ENCODE data around the gene OR1F1. TPM values are rescaled to one million over a fixed set of nuclear protein-coding genes. Genes with fewer than 3 reads are reported as not detected.
A peak's percentile ranks its signal among the peaks of the same experiment; 100 is the strongest.

OR1F1 gene
- total and polyA plus RNA-seq, 9 of the 15 experiments (the other 6 are each of a cell fraction or from before 2014, with no cell fraction given), result 0.15 to 0.61 (median 0.35) TPM; not detected in 3

GRCh38 chr16:3152277-3152990 is 35.6 kb upstream of the OR1F1 start (continued):
- TF ChIP-seq, protein P1, sequence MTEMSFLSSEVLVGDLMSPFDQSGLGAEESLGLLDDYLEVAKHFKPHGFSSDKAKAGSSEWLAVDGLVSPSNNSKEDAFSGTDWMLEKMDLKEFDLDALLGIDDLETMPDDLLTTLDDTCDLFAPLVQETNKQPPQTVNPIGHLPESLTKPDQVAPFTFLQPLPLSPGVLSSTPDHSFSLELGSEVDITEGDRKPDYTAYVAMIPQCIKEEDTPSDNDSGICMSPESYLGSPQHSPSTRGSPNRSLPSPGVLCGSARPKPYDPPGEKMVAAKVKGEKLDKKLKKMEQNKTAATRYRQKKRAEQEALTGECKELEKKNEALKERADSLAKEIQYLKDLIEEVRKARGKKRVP (CRISPR knock-in tag; IDR thresholded peaks at IDR 0.05), result no peak
- TF ChIP-seq SRSF7 (optimal IDR thresholded peaks at IDR 0.05; ENCODE audit: low read depth, low read length) (no peak), DIDO1 (tag; IDR thresholded peaks at IDR 0.05; ENCODE audit: low read depth) (peak; percentile 14; the same call in 1 of the 2 replicates), MTA1 (IDR thresholded peaks at IDR 0.05; ENCODE audit: borderline replicate concordance) (peak; percentile 86), FOSL1 (tag; conservative IDR thresholded peaks at IDR 0.05) (no peak), SMAD4 (CRISPR knock-in tag; conservative IDR thresholded peaks at IDR 0.05) (no peak; the same call in none of the 2 replicates), ZC3H11A (IDR thresholded peaks at IDR 0.05; ENCODE audit: low read depth, low read length) (0 out of 2 replicates have a peak, but pooled peaks have one; percentile 64), SMARCA5 (IDR thresholded peaks at IDR 0.05) (peak; percentile 35; the same call in 1 of the 2 replicates), ZNF785 (CRISPR knock-in tag; IDR thresholded peaks at IDR 0.05) (no peak), KDM1A (IDR thresholded peaks at IDR 0.05) (peak; percentile 25 to 77), MIER1 (IDR thresholded peaks at IDR 0.05; ENCODE audit: low read depth) (peak; percentile 40; the same call in 1 of the 2 replicates), ZNF146 (CRISPR knock-in tag; IDR thresholded peaks at IDR 0.05; ENCODE audit: unreplicated experiment) (no peak), NR4A1 (CRISPR knock-in tag; IDR thresholded peaks at IDR 0.05) (no peak), NR4A1 (tag; IDR thresholded peaks at IDR 0.05) (peak; percentile 16; the same call in 1 of the 2 replicates), ZNF431 (CRISPR knock-in tag; IDR thresholded peaks at IDR 0.05) (peak; percentile 72), JUN (IDR thresholded peaks at IDR 0.05; ENCODE audit: borderline replicate concordance, low read depth, low read length) (peak; percentile 26; the same call in 1 of the 2 replicates), JUN (CRISPR knock-in tag; IDR thresholded peaks at IDR 0.05; ENCODE audit: borderline replicate concordance) (no peak; the same call in 1 of the 2 replicates), ZNF263 (CRISPR knock-in tag; IDR thresholded peaks at IDR 0.05; ENCODE audit: borderline replicate concordance) (peak; percentile 75; the same call in 1 of the 2 replicates), RBBP5 (IDR thresholded peaks at IDR 0.05; ENCODE audit: borderline replicate concordance, insufficient read depth, low read length, poor library complexity, severe bottlenecking) (peak; percentile 86), FOXK1 (CRISPR knock-in tag; IDR thresholded peaks at IDR 0.05; ENCODE audit: borderline replicate concordance) (peak; percentile 93), KAT7 (CRISPR knock-in tag; IDR thresholded peaks at IDR 0.05; ENCODE audit: borderline replicate concordance) (0 out of 2 replicates have a peak, but pooled peaks have one; percentile 60)
- TF ChIP-seq, protein P2, sequence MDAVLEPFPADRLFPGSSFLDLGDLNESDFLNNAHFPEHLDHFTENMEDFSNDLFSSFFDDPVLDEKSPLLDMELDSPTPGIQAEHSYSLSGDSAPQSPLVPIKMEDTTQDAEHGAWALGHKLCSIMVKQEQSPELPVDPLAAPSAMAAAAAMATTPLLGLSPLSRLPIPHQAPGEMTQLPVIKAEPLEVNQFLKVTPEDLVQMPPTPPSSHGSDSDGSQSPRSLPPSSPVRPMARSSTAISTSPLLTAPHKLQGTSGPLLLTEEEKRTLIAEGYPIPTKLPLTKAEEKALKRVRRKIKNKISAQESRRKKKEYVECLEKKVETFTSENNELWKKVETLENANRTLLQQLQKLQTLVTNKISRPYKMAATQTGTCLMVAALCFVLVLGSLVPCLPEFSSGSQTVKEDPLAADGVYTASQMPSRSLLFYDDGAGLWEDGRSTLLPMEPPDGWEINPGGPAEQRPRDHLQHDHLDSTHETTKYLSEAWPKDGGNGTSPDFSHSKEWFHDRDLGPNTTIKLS (IDR thresholded peaks at IDR 0.05; ENCODE audit: borderline replicate concordance, low read depth), result peak; percentile 85
- TF ChIP-seq, protein P3, sequence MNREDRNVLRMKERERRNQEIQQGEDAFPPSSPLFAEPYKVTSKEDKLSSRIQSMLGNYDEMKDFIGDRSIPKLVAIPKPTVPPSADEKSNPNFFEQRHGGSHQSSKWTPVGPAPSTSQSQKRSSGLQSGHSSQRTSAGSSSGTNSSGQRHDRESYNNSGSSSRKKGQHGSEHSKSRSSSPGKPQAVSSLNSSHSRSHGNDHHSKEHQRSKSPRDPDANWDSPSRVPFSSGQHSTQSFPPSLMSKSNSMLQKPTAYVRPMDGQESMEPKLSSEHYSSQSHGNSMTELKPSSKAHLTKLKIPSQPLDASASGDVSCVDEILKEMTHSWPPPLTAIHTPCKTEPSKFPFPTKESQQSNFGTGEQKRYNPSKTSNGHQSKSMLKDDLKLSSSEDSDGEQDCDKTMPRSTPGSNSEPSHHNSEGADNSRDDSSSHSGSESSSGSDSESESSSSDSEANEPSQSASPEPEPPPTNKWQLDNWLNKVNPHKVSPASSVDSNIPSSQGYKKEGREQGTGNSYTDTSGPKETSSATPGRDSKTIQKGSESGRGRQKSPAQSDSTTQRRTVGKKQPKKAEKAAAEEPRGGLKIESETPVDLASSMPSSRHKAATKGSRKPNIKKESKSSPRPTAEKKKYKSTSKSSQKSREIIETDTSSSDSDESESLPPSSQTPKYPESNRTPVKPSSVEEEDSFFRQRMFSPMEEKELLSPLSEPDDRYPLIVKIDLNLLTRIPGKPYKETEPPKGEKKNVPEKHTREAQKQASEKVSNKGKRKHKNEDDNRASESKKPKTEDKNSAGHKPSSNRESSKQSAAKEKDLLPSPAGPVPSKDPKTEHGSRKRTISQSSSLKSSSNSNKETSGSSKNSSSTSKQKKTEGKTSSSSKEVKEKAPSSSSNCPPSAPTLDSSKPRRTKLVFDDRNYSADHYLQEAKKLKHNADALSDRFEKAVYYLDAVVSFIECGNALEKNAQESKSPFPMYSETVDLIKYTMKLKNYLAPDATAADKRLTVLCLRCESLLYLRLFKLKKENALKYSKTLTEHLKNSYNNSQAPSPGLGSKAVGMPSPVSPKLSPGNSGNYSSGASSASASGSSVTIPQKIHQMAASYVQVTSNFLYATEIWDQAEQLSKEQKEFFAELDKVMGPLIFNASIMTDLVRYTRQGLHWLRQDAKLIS (CRISPR knock-in tag; IDR thresholded peaks at IDR 0.05), result peak; percentile 18
